IMR-90 (cell line): Measurements from ENCODE around the gene INSM1. TPM values are rescaled to one million over a fixed set of nuclear protein-coding genes. Genes with fewer than 3 reads are reported as not detected.

Experiments used
- ATAC-seq: fragments of 200-7000 bp; cut with Tn5 transposase; 2 replicates; pipeline ENCODE4 v1.9.1; 2020; ENCODE audit warnings: low read depth, mild to moderate bottlenecking, moderate library complexity
- BruUV-seq: library from RNA; stranded (reverse); fragments of 400-500 nt; replicated peaks from 2 replicates; lab custom pipeline; 2021; lab: Mats Ljungman, UMichigan
- CTCF ChIA-PET: fragments of 300-600 bp; formaldehyde crosslinking; extraction: SDS; loops from one replicate; lab custom pipeline; 2021; ENCODE audit warnings: antibody characterized with exemption; lab: Yijun Ruan, JAX
- POLR2A ChIA-PET: fragments of 300-600 bp; sonication (Branson Sonifier 250); formaldehyde crosslinking; loops from one replicate; lab custom pipeline; 2022; ENCODE audit warnings: antibody characterized with exemption; ENCODE audit not compliant: unreplicated experiment; lab: Charles Lee
- DNase-seq: peaks from one replicate; pipeline ENCODE4 v3.0.0; 2013
- H2AFZ ChIP-seq: replicated peaks from 2 replicates; pipeline ENCODE3; 2013; ENCODE audit warnings: low read length, mild to moderate bottlenecking; ENCODE audit not compliant: poor library complexity
- H2AK5ac ChIP-seq: 2 replicates; pipeline ENCODE4 v1.6.1; 2013; ENCODE audit warnings: low read depth, low read length, inconsistent platforms
- H2AK9ac ChIP-seq: replicated peaks from 2 replicates; pipeline ENCODE3; 2013; ENCODE audit warnings: mild to moderate bottlenecking, low read depth, low read length, moderate library complexity; ENCODE audit not compliant: poor library complexity
- H2BK120ac ChIP-seq: 2 replicates; pipeline ENCODE4 v1.6.1; 2013; ENCODE audit warnings: low read depth, low read length, inconsistent platforms
- H2BK15ac ChIP-seq: 3 replicates; pipeline ENCODE4 v1.6.1; 2013; ENCODE audit warnings: low read depth, low read length, inconsistent platforms
- H2BK20ac ChIP-seq: 2 replicates; pipeline ENCODE4 v1.6.1; 2013; ENCODE audit warnings: low read depth, mild to moderate bottlenecking, inconsistent platforms, low read length, moderate library complexity
- H2BK5ac ChIP-seq: 2 replicates; pipeline ENCODE4 v1.6.1; 2013; ENCODE audit warnings: mild to moderate bottlenecking, low read depth, low read length, inconsistent platforms; ENCODE audit not compliant: poor library complexity, severe bottlenecking
- H3K14ac ChIP-seq: replicated peaks from 2 replicates; pipeline ENCODE4 v1.6.1; 2013; ENCODE audit warnings: low read depth, low read length, inconsistent platforms
- H3K18ac ChIP-seq: 2 replicates; pipeline ENCODE4 v1.6.1; 2013; ENCODE audit warnings: low read depth, low read length, control low read depth
- H3K23ac ChIP-seq: 2 replicates; pipeline ENCODE4 v1.6.1; 2013; ENCODE audit warnings: low read depth, low read length, inconsistent platforms
- H3K27ac ChIP-seq: 2 replicates; pipeline ENCODE4 v1.5.1; 2013; ENCODE audit warnings: mild to moderate bottlenecking, control low read depth, low read length; ENCODE audit not compliant: insufficient read depth
- H3K27me3 ChIP-seq: 2 replicates; pipeline ENCODE4 v1.6.1; 2013; ENCODE audit warnings: low read length; ENCODE audit not compliant: control insufficient read depth, insufficient read depth
- H3K36me3 ChIP-seq: 2 replicates; pipeline ENCODE4 v1.6.1; 2013; ENCODE audit warnings: low read length, mixed read lengths; ENCODE audit not compliant: control insufficient read depth, insufficient read depth
- H3K4ac ChIP-seq: 2 replicates; pipeline ENCODE4 v1.6.1; 2013; ENCODE audit warnings: low read depth, low read length, inconsistent platforms
- H3K4me1 ChIP-seq: 2 replicates; pipeline ENCODE4 v1.6.1; 2013; ENCODE audit warnings: low read length, mixed read lengths; ENCODE audit not compliant: control insufficient read depth, insufficient read depth
- H3K4me2 ChIP-seq: 2 replicates; pipeline ENCODE4 v1.6.1; 2013; ENCODE audit warnings: low read depth, mild to moderate bottlenecking, control low read depth, low read length, moderate library complexity
- H3K4me3 ChIP-seq: 2 replicates; pipeline ENCODE4 v1.5.1; 2013; ENCODE audit warnings: low read depth, mild to moderate bottlenecking, control low read depth, low read length, moderate library complexity; ENCODE audit not compliant: insufficient read depth
- H3K56ac ChIP-seq: 2 replicates; pipeline ENCODE4 v1.6.1; 2013; ENCODE audit warnings: low read length, inconsistent platforms; ENCODE audit not compliant: insufficient read depth; ENCODE audit errors: extremely low read depth
- H3K79me1 ChIP-seq, 2 experiments: 2 replicates each; pipeline ENCODE4 v1.6.1; 2013; ENCODE audit warnings: low read length in 2 of 2, inconsistent platforms in 1 of 2, low read depth in 1 of 2
- H3K9ac ChIP-seq: 2 replicates; pipeline ENCODE4 v1.6.1; 2013; ENCODE audit warnings: low read depth, low read length, control low read depth
- H3K9me1 ChIP-seq: 2 replicates; pipeline ENCODE4 v1.6.1; 2013; ENCODE audit warnings: low read length, inconsistent platforms; ENCODE audit not compliant: insufficient read depth
- H3K9me3 ChIP-seq: 2 replicates; pipeline ENCODE4 v1.6.1; 2013; ENCODE audit warnings: low read length; ENCODE audit not compliant: control insufficient read depth, insufficient read depth
- H4K20me1 ChIP-seq: 2 replicates; pipeline ENCODE4 v1.6.1; 2013; ENCODE audit warnings: low read length, inconsistent platforms; ENCODE audit not compliant: insufficient read depth
- H4K5ac ChIP-seq: 2 replicates; pipeline ENCODE4 v1.6.1; 2013; ENCODE audit warnings: mild to moderate bottlenecking, low read depth, low read length, control low read depth
- H4K8ac ChIP-seq, 2 experiments: 2 replicates each; pipeline ENCODE4 v1.6.1; 2013; ENCODE audit warnings: low read depth in 2 of 2, low read length in 2 of 2, control low read depth in 1 of 2, inconsistent platforms in 1 of 2
- H4K91ac ChIP-seq: 2 replicates; pipeline ENCODE4 v1.6.1; 2013; ENCODE audit warnings: low read depth, low read length, inconsistent platforms; ENCODE audit not compliant: insufficient read depth
- BHLHE40 ChIP-seq: fragments of 150-350 bp; IDR thresholded peaks from 2 replicates; pipeline ENCODE4 v1.6.1; 2016; ENCODE audit warnings: mild to moderate bottlenecking, low read depth, low read length
- CHD1 ChIP-seq: IDR thresholded peaks from 2 replicates; pipeline ENCODE4 v1.6.1; 2012; ENCODE audit warnings: low read depth, low read length, improper control_type of control experiment
- CTCF ChIP-seq: conservative IDR thresholded peaks from 2 replicates; pipeline ENCODE4 v1.5.1; 2012; ENCODE audit warnings: mild to moderate bottlenecking, low read depth, low read length, improper control_type of control experiment
- ELK1 ChIP-seq: fragments of 150-350 bp; IDR thresholded peaks from 2 replicates; pipeline ENCODE4 v1.6.1; 2016; ENCODE audit warnings: low read depth, mild to moderate bottlenecking, low read length, moderate library complexity, borderline replicate concordance
- FOS ChIP-seq: fragments of 150-350 bp; IDR thresholded peaks from 2 replicates; pipeline ENCODE4 v1.6.1; 2016; ENCODE audit warnings: low read depth, low read length
- MAFK ChIP-seq: IDR thresholded peaks from 2 replicates; pipeline ENCODE4 v1.6.1; 2012; ENCODE audit warnings: low read depth, low read length, improper control_type of control experiment
- MAZ ChIP-seq: IDR thresholded peaks from 2 replicates; pipeline ENCODE4 v1.6.1; 2012; ENCODE audit warnings: low read depth, mild to moderate bottlenecking, low read length, improper control_type of control experiment, moderate library complexity, borderline replicate concordance
- MXI1 ChIP-seq: IDR thresholded peaks from 2 replicates; pipeline ENCODE4 v1.6.1; 2012; ENCODE audit warnings: low read depth, mild to moderate bottlenecking, low read length, moderate library complexity, borderline replicate concordance
- NFE2L2 ChIP-seq: fragments of 150-350 bp; IDR thresholded peaks from 2 replicates; pipeline ENCODE4 v1.6.1; 2016; ENCODE audit warnings: low read depth, mild to moderate bottlenecking, low read length
- POLR2A ChIP-seq: IDR thresholded peaks from 2 replicates; pipeline ENCODE4 v1.6.1; 2012; ENCODE audit warnings: mild to moderate bottlenecking, low read depth, low read length
- RAD21 ChIP-seq: IDR thresholded peaks from 2 replicates; pipeline ENCODE4 v1.6.1; 2012; ENCODE audit warnings: low read length, improper control_type of control experiment
- RCOR1 ChIP-seq: IDR thresholded peaks from 2 replicates; pipeline ENCODE4 v1.6.1; 2012; ENCODE audit warnings: mild to moderate bottlenecking, low read length, improper control_type of control experiment; ENCODE audit not compliant: insufficient replicate concordance
- RFX5 ChIP-seq: IDR thresholded peaks from 2 replicates; pipeline ENCODE4 v1.8.0; 2012; ENCODE audit warnings: low read depth, mild to moderate bottlenecking, low read length, moderate library complexity
- SMC3 ChIP-seq: fragments of 150-350 bp; IDR thresholded peaks from 2 replicates; pipeline ENCODE4 v1.6.1; 2016; ENCODE audit warnings: low read depth, mild to moderate bottlenecking, antibody characterized with exemption, low read length, moderate library complexity
- WGBS, 2 experiments: methylation state at CpG; one replicate each; pipeline versions ENCODE4 v1.1.5 to v1.1.7; 2013; ENCODE audit warnings: missing lambda C conversion rate in 2 of 2; ENCODE audit not compliant: insufficient read length in 1 of 2; ENCODE audit errors: extremely low coverage in 2 of 2; 5-methylcytosine and 5-hydroxymethylcytosine counted together
- dilution Hi-C: fragments of 300-500 bp; cut with HindIII; formaldehyde crosslinking; loops from one replicate; pipeline ENCODE4 v1.14.3; 2018; ENCODE audit warnings: low sequenced_read_pairs; ENCODE audit not compliant: unreplicated experiment
- in situ Hi-C: fragments of 300-500 bp; cut with MboI; formaldehyde crosslinking; loops from 3 replicates; pipeline ENCODE4 v1.14.3; 2019; ENCODE audit warnings: low sequenced_read_pairs, inconsistent platforms, mixed read lengths
- intact Hi-C: fragments of 100-400 bp; cut with micrococcal nuclease; formaldehyde crosslinking; loops from 2 replicates; pipeline ENCODE4 v1.10.0; 2022
- polyA plus RNA-seq, 3 experiments: library from polyadenylated mRNA; depleted of rRNA; stranded (reverse); fragments of >200 nt; gene quantifications; 2 replicates each; pipeline ENCODE4 v1.2.3, GENCODE V29; 2012; ENCODE audit warnings: low replicate concordance in 1 of 3
- total RNA-seq: library from RNA; depleted of rRNA; stranded (reverse); fragments of >200 nt; gene quantifications from 2 replicates; pipeline ENCODE4 v1.2.3, GENCODE V29; 2012
- TF ChIP-seq, protein P1 (sequence below): fragments of 150-350 bp; IDR thresholded peaks from 2 replicates; pipeline ENCODE4 v1.6.1; 2017; ENCODE audit warnings: mild to moderate bottlenecking, antibody characterized with exemption, low read length, low read depth

The INSM1 gene
- total and polyA plus RNA-seq, 2 of the 4 experiments (the other 2 are of a cell fraction): not detected

DNA sequence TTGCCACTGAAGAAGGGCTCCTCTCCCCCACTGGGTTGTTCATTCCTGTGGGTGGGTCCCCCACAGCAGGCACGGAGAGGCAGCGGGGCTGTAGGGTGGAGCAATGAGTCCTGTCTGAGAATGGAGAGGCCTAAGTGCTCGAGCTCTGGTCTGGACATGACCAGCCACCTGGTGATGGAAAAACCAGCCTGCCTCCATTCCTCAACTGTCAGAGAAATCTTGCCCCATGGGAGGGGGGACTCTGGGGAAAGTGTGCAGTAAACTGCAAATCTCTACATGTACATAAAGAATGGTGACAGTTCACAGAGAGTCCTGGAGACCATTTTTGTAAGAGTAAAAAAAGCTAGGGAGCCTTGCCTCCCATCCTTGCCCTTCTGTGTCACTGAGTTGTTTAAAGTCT is 34.1 kb downstream of the INSM1 start:
- no peak overlapping the region for H2BK120ac ChIP-seq
- H3K4ac ChIP-seq: no peak overlapping the region
- no TSS peak for BruUV-seq
- H3K18ac ChIP-seq: no peak overlapping the region
- DNase-seq: no peak
- no peak overlapping the region for H2BK20ac ChIP-seq
- intact Hi-C loops: no loop called here
- H2BK5ac ChIP-seq: no peak overlapping the region
- ChIA-PET CTCF (interaction anchor here (0.7 to 1.1 kb wide), 2 partner anchors 12 to 27 kb away, joined by 3 to 4 read pairs; no protein-coding TSS in a partner anchor), POLR2A (no interaction called here)
- H3K79me1 ChIP-seq: no peaks in the 10 kb centered on the region
- H3K14ac ChIP-seq: no peak overlapping the region
- H3K4me3 ChIP-seq: no peak overlapping the region
- H3K9ac ChIP-seq: no peak overlapping the region
- H4K20me1 ChIP-seq: no peaks in the 10 kb centered on the region
- no peaks in the 10 kb centered on the region; the same call in 1 of the 2 replicates for H3K27me3 ChIP-seq
- H2AFZ ChIP-seq: no peak overlapping the region
- H3K23ac ChIP-seq: no peak overlapping the region
- H3K27ac ChIP-seq: no peak overlapping the region
- H4K5ac ChIP-seq: no peak overlapping the region
- no peak overlapping the region for H3K4me2 ChIP-seq
- no peaks in the 10 kb centered on the region for H3K36me3 ChIP-seq
- no peak overlapping the region for H2BK15ac ChIP-seq
- H3K9me1 ChIP-seq: no peaks in the 10 kb centered on the region
- dilution Hi-C loops: no loop called here
- WGBS, 2 experiments: no CpG with 5 or more reads among the region's 3 CpGs
- in situ Hi-C loops: no loop called here
- no peaks in the 10 kb centered on the region for H3K4me1 ChIP-seq
- TF ChIP-seq MAZ: no peak
- no peak for TF ChIP-seq CHD1
- no peak for TF ChIP-seq CTCF
- no peak for TF ChIP-seq MXI1
- no peak for TF ChIP-seq SMC3
- no peak for TF ChIP-seq NFE2L2
- no peak for TF ChIP-seq ELK1
- no peak for TF ChIP-seq RFX5
- TF ChIP-seq RAD21: no peak
- TF ChIP-seq MAFK: no peak
- no peak for TF ChIP-seq BHLHE40
- TF ChIP-seq FOS: no peak
- TF ChIP-seq POLR2A: no peak
- TF ChIP-seq, protein P1, sequence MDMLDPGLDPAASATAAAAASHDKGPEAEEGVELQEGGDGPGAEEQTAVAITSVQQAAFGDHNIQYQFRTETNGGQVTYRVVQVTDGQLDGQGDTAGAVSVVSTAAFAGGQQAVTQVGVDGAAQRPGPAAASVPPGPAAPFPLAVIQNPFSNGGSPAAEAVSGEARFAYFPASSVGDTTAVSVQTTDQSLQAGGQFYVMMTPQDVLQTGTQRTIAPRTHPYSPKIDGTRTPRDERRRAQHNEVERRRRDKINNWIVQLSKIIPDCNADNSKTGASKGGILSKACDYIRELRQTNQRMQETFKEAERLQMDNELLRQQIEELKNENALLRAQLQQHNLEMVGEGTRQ: no peak
- TF ChIP-seq RCOR1: no peak
- no peak overlapping the region for H3K56ac ChIP-seq
- ATAC-seq: no peak
- H2AK9ac ChIP-seq: no peak overlapping the region
- H4K8ac ChIP-seq: no peak overlapping the region
- H4K91ac ChIP-seq: no peak overlapping the region
- H2AK5ac ChIP-seq: no peak overlapping the region
- H3K9me3 ChIP-seq: no peaks in the 10 kb centered on the region
